Measurements from ENCODE around the gene ACSS1. TPM values are rescaled to one million over a fixed set of nuclear protein-coding genes. Genes with fewer than 3 reads are reported as not detected.

Gene ACSS1
- total RNA-seq (not detected in 2 replicates), polyA plus RNA-seq (not detected in 2 replicates)

- peak within 1 kb of the TSS; percentile 16 for H3K4me3 ChIP-seq
- DNase-seq (ENCODE audit: low read depth in 1 of 2, low spot score in 1 of 2): peak in 1 of 2 donors; percentile 61
- H3K4me1 ChIP-seq (ENCODE audit: low read depth): no peaks in the 10 kb centered on the region
- no peaks in the 10 kb centered on the region for H3K36me3 ChIP-seq
- H3K27ac ChIP-seq: no peak within 1 kb of the TSS
- H3K27me3 ChIP-seq: peaks cover 100% of the 10 kb centered on the region
- no peak for TF ChIP-seq CTCF (IDR thresholded peaks at IDR 0.05; ENCODE audit: low read depth, low read length)
- H3K9me3 ChIP-seq (ENCODE audit: low read depth): no peaks in the 10 kb centered on the region
These were observed at the start of gene ACSS1 for GRCh38 chr20:25058051-25058846. Gene ACSS1 (minus strand): TSS chr20:25058139. CDS start chr20:25058102, 37 bp downstream.

GRCh38 chr20:25103526-25103925 is 45.6 kb upstream of the ACSS1 start:
- no peak for TF ChIP-seq CTCF (IDR thresholded peaks at IDR 0.05; ENCODE audit: low read depth, low read length)

GRCh38 chr20:25100914-25101313 is 43.0 kb upstream of the ACSS1 start:
- H3K9me3 ChIP-seq (ENCODE audit: low read depth): no peaks in the 10 kb centered on the region
- no peak overlapping the region for H3K27ac ChIP-seq
- no peaks in the 10 kb centered on the region for H3K27me3 ChIP-seq
- peak in 1 of 2 donors; percentile 27 for DNase-seq (ENCODE audit: low read depth in 1 of 2, low spot score in 1 of 2)
- no peak for TF ChIP-seq CTCF (IDR thresholded peaks at IDR 0.05; ENCODE audit: low read depth, low read length)
- no peaks in the 10 kb centered on the region for H3K36me3 ChIP-seq
- no peak overlapping the region for H3K4me3 ChIP-seq
- no peaks in the 10 kb centered on the region for H3K4me1 ChIP-seq (ENCODE audit: low read depth)

More at GRCh38 chr20:25103526-25103925, 45.6 kb upstream of the ACSS1 start:
- Histone ChIP-seq H3K27me3 (no peaks in the 10 kb centered on the region), H3K27ac (no peak overlapping the region), H3K4me1 (ENCODE audit: low read depth) (no peaks in the 10 kb centered on the region), H3K4me3 (no peak overlapping the region), H3K9me3 (ENCODE audit: low read depth) (no peaks in the 10 kb centered on the region), H3K36me3 (no peaks in the 10 kb centered on the region)
- no peak for DNase-seq (ENCODE audit: low read depth in 1 of 2, low spot score in 1 of 2)

- DNase-seq (ENCODE audit: low read depth in 1 of 2, low spot score in 1 of 2): no peak
- no peak for TF ChIP-seq CTCF (IDR thresholded peaks at IDR 0.05; ENCODE audit: low read depth, low read length)
- no peak overlapping the region for H3K27ac ChIP-seq
- H3K36me3 ChIP-seq: no peaks in the 10 kb centered on the region
- H3K4me1 ChIP-seq (ENCODE audit: low read depth): no peaks in the 10 kb centered on the region
- H3K27me3 ChIP-seq: peaks cover 3% of the 10 kb centered on the region
- H3K4me3 ChIP-seq: no peak overlapping the region
- no peaks in the 10 kb centered on the region for H3K9me3 ChIP-seq (ENCODE audit: low read depth)
These were observed 41.7 kb upstream of the ACSS1 start for GRCh38 chr20:25099601-25100140.

GRCh38 chr20:25097498-25097897 is 39.6 kb upstream of the ACSS1 start:
- no peak for DNase-seq (ENCODE audit: low read depth in 1 of 2, low spot score in 1 of 2)
- Histone ChIP-seq H3K27me3 (peaks cover 10% of the 10 kb centered on the region), H3K36me3 (no peaks in the 10 kb centered on the region), H3K4me1 (ENCODE audit: low read depth) (no peaks in the 10 kb centered on the region), H3K27ac (no peak overlapping the region), H3K9me3 (ENCODE audit: low read depth) (no peaks in the 10 kb centered on the region), H3K4me3 (no peak overlapping the region)
- no peak for TF ChIP-seq CTCF (IDR thresholded peaks at IDR 0.05; ENCODE audit: low read depth, low read length)

Data from cardiac muscle cell (in vitro differentiated cells and primary cell).